Measurements from ENCODE around the gene KLHL22.

GRCh38 chr22:20434264-20434751 lies 61.3 kb downstream of the KLHL22 start:
- no peak for TF ChIP-seq EZH2 (IDR thresholded peaks at IDR 0.05; ENCODE audit: low read depth)
- TF ChIP-seq CTCF (conservative IDR thresholded peaks at IDR 0.05), result no peak

Measured in PC-9 (cell line).